ENCODE measurements around the gene RHOD.

DNA sequence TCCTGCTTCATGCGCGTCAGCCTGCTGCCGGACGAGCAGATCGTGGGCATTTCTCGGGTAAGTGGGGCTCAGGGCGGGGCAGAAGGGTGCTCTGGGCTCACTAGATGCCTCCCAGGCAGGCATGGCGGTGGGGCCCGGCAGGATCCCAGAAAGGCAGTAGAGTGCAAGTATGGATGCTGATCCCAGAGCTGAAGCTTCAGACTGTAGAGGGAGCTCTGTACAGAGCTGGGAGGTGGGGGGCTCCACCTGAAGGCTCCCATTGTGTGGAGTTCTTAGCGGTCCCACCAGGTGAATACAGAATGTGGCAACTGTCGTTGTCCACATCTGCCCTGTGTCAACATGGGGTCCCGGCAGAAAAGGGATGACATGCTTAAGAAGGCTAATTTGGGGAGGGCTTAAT lies 16.5 kb upstream of the RHOD start:
- TF ChIP-seq ZNF274 (IDR thresholded peaks at IDR 0.05; ENCODE audit: low read depth, low read length) (no peak), YY1 (IDR thresholded peaks at IDR 0.05; ENCODE audit: insufficient read depth, insufficient read length) (no peak)
